ENCODE data around the gene KDSR. TPM values are rescaled to one million over a fixed set of nuclear protein-coding genes. Genes with fewer than 3 reads are reported as not detected.
"Not testable (repeated sequence)": the region's sequence is repeated elsewhere in the genome, so short reads cannot be mapped to it uniquely, and the experiment has no call there.

The KDSR gene
- total RNA-seq, 1 experiment from 2014 or later: 64.4 TPM

- not testable (repeated sequence) for DNase-seq; H3K27me3 ChIP-seq (ENCODE audit: low read length); H3K9me3 ChIP-seq (ENCODE audit: low read length); H3K4me2 ChIP-seq (ENCODE audit: low read depth, low read length, poor library complexity, severe bottlenecking); H4K20me1 ChIP-seq (ENCODE audit: insufficient read depth, low read depth, low read length); H3K4me3 ChIP-seq (ENCODE audit: low read length); H3K9ac ChIP-seq (ENCODE audit: low read length); H2AFZ ChIP-seq (ENCODE audit: low read length); H3K9me2 ChIP-seq (replicated peaks; ENCODE audit: insufficient read depth, low read length); H3K27ac ChIP-seq (ENCODE audit: low read length)
- Histone ChIP-seq H3K79me2 (ENCODE audit: low read length) (peaks cover 44% of the 10 kb centered on the region), H3K36me3 (ENCODE audit: insufficient read depth, low read length) (peaks cover 23% of the 10 kb centered on the region), H3K4me1 (ENCODE audit: low read length) (peaks cover 16% of the 10 kb centered on the region)
These were observed 3.6 kb downstream of the KDSR start for GRCh38 chr18:63363420-63363819.

DNA sequence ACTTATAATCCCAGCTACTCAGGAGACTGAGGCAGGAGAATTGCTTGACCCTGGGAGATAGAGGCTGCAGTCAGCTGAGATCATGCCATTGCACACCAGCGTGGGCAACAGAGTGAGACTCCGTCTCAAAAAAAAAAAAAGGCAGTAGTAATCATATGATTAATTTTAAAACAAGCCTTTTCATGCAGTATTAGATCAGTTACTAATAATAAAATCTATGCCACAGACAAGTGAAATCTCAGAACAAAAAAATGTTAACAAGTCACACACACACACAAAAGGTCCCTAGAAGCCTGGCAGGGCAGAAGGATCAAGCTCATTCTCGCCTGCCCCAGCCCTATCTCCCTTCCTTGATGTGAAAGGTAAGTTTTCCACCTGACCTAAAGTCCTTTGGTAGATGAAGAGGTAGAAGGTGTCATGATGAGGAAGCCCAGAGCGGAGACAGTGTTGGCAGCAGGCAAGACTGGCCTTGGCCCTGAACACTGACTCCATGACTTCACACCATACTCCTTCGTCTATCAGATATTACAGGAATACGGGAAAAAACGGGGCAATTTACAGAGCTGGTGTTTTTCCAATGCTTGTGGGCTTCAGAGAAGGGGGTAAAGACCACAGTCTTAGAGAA, 10.6 kb downstream of the KDSR start:
- H3K36me3 ChIP-seq (ENCODE audit: insufficient read depth, low read length): peaks cover 52% of the 10 kb centered on the region
- H4K20me1 ChIP-seq (ENCODE audit: insufficient read depth, low read depth, low read length): no peaks in the 10 kb centered on the region
- H3K4me2 ChIP-seq (ENCODE audit: low read depth, low read length, poor library complexity, severe bottlenecking): no peak overlapping the region
- H3K4me3 ChIP-seq (ENCODE audit: low read length): no peak overlapping the region
- H2AFZ ChIP-seq (ENCODE audit: low read length): no peak overlapping the region
- H3K9me3 ChIP-seq (ENCODE audit: low read length): no peaks in the 10 kb centered on the region
- no peak overlapping the region for H3K9ac ChIP-seq (ENCODE audit: low read length)
- no peak overlapping the region for H3K27ac ChIP-seq (ENCODE audit: low read length)
- DNase-seq: no peak
- H3K27me3 ChIP-seq (ENCODE audit: low read length): no peaks in the 10 kb centered on the region
- H3K4me1 ChIP-seq (ENCODE audit: low read length): peaks cover 10% of the 10 kb centered on the region
- no peaks in the 10 kb centered on the region for H3K9me2 ChIP-seq (replicated peaks; ENCODE audit: insufficient read depth, low read length)
- H3K79me2 ChIP-seq (ENCODE audit: low read length): peaks cover 10% of the 10 kb centered on the region

- Histone ChIP-seq H3K4me3 (ENCODE audit: low read length) (no peak overlapping the region), H3K9me2 (replicated peaks; ENCODE audit: insufficient read depth, low read length) (no peaks in the 10 kb centered on the region), H3K36me3 (ENCODE audit: insufficient read depth, low read length) (peaks cover 54% of the 10 kb centered on the region; the same call in 1 of the 2 replicates), H3K4me1 (ENCODE audit: low read length) (peaks cover 19% of the 10 kb centered on the region), H4K20me1 (ENCODE audit: insufficient read depth, low read depth, low read length) (no peaks in the 10 kb centered on the region), H3K27me3 (ENCODE audit: low read length) (no peaks in the 10 kb centered on the region), H2AFZ (ENCODE audit: low read length) (no peak overlapping the region), H3K9ac (ENCODE audit: low read length) (no peak overlapping the region), H3K4me2 (ENCODE audit: low read depth, low read length, poor library complexity, severe bottlenecking) (no peak overlapping the region), H3K79me2 (ENCODE audit: low read length) (peaks cover 6% of the 10 kb centered on the region), H3K9me3 (ENCODE audit: low read length) (no peaks in the 10 kb centered on the region), H3K27ac (ENCODE audit: low read length) (no peak overlapping the region)
- no peak for DNase-seq
These were observed 16.8 kb downstream of the KDSR start for GRCh38 chr18:63350230-63350629.

- Histone ChIP-seq H3K36me3 (ENCODE audit: insufficient read depth, low read length) (peaks cover 41% of the 10 kb centered on the region; the same call in 1 of the 2 replicates), H3K9me2 (replicated peaks; ENCODE audit: insufficient read depth, low read length) (no peaks in the 10 kb centered on the region), H3K27ac (ENCODE audit: low read length) (peak overlapping the region; percentile 81), H3K27me3 (ENCODE audit: low read length) (no peaks in the 10 kb centered on the region), H2AFZ (ENCODE audit: low read length) (no peak overlapping the region), H3K79me2 (ENCODE audit: low read length) (peaks cover 6% of the 10 kb centered on the region), H3K9ac (ENCODE audit: low read length) (peak overlapping the region; percentile 63), H3K4me1 (ENCODE audit: low read length) (peaks cover 19% of the 10 kb centered on the region), H4K20me1 (ENCODE audit: insufficient read depth, low read depth, low read length) (no peaks in the 10 kb centered on the region), H3K9me3 (ENCODE audit: low read length) (no peaks in the 10 kb centered on the region), H3K4me3 (ENCODE audit: low read length) (peak overlapping the region; percentile 47; the same call in 1 of the 2 replicates), H3K4me2 (ENCODE audit: low read depth, low read length, poor library complexity, severe bottlenecking) (peak overlapping the region; percentile 70)
- peak; percentile 82 for DNase-seq
These were observed 18.4 kb downstream of the KDSR start for GRCh38 chr18:63348508-63349136.

GRCh38 chr18:63346480-63347183, 20.4 kb downstream of the KDSR start:
- Histone ChIP-seq H3K4me2 (ENCODE audit: low read depth, low read length, poor library complexity, severe bottlenecking) (no peak overlapping the region), H2AFZ (ENCODE audit: low read length) (no peak overlapping the region), H3K9ac (ENCODE audit: low read length) (no peak overlapping the region), H3K9me2 (replicated peaks; ENCODE audit: insufficient read depth, low read length) (no peaks in the 10 kb centered on the region), H3K4me1 (ENCODE audit: low read length) (peaks cover 19% of the 10 kb centered on the region), H3K27me3 (ENCODE audit: low read length) (no peaks in the 10 kb centered on the region), H3K9me3 (ENCODE audit: low read length) (no peaks in the 10 kb centered on the region), H3K79me2 (ENCODE audit: low read length) (peaks cover 6% of the 10 kb centered on the region), H3K4me3 (ENCODE audit: low read length) (no peak overlapping the region), H3K27ac (ENCODE audit: low read length) (no peak overlapping the region), H3K36me3 (ENCODE audit: insufficient read depth, low read length) (peaks cover 38% of the 10 kb centered on the region; the same call in 1 of the 2 replicates), H4K20me1 (ENCODE audit: insufficient read depth, low read depth, low read length) (no peaks in the 10 kb centered on the region)
- no peak for DNase-seq

DNA sequence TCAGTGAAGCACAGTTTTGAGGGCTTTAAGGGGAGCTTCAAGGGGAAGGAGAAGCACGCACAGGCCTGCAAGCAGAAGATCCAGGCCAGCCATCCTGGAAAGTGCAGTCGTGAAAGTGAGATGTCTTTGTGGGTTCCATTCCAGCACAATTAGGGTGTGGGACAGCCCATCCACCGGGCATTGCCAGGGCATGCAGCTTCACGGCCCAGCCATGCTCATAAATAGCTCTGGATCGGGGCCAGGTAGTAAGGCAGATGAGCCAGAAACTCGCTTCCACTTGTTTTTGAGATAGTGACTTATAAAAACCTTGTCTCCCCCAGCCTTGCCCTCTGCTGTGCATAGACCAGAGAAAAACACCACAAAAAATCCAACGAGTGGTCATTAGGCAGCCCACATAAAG, 21.0 kb downstream of the KDSR start:
- Histone ChIP-seq H3K4me1 (ENCODE audit: low read length) (peaks cover 19% of the 10 kb centered on the region), H3K9ac (ENCODE audit: low read length) (no peak overlapping the region), H3K79me2 (ENCODE audit: low read length) (peaks cover 6% of the 10 kb centered on the region), H3K4me3 (ENCODE audit: low read length) (no peak overlapping the region), H3K9me2 (replicated peaks; ENCODE audit: insufficient read depth, low read length) (no peaks in the 10 kb centered on the region), H3K36me3 (ENCODE audit: insufficient read depth, low read length) (peaks cover 39% of the 10 kb centered on the region; the same call in 1 of the 2 replicates), H4K20me1 (ENCODE audit: insufficient read depth, low read depth, low read length) (no peaks in the 10 kb centered on the region), H3K27ac (ENCODE audit: low read length) (no peak overlapping the region), H3K27me3 (ENCODE audit: low read length) (no peaks in the 10 kb centered on the region), H3K4me2 (ENCODE audit: low read depth, low read length, poor library complexity, severe bottlenecking) (no peak overlapping the region), H3K9me3 (ENCODE audit: low read length) (no peaks in the 10 kb centered on the region), H2AFZ (ENCODE audit: low read length) (no peak overlapping the region)
- no peak for DNase-seq

DNA sequence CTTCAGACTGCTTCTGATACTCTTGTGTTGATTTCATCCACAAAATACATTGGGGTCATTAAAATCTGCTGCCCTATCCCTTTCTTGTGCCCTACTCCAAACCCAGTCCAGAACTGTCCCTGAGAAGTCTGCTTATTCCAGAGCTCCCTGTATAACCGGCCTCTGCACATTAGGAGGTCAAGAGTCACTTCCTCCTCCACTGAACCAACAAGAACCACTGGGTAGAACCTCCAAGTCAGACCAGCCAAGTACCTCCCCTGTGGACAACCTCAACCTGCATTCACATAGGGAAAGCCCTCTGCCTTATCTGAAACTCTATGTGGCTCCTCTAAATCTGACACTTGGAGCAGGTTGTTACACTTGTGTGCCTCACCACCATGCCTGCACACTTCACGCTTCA, 22.1 kb downstream of the KDSR start:
- H3K9me3 ChIP-seq (ENCODE audit: low read length): no peaks in the 10 kb centered on the region
- no peaks in the 10 kb centered on the region for H4K20me1 ChIP-seq (ENCODE audit: insufficient read depth, low read depth, low read length)
- no peak overlapping the region for H3K4me3 ChIP-seq (ENCODE audit: low read length)
- H3K27ac ChIP-seq (ENCODE audit: low read length): no peak overlapping the region
- no peak for DNase-seq
- H3K9me2 ChIP-seq (replicated peaks; ENCODE audit: insufficient read depth, low read length): no peaks in the 10 kb centered on the region
- no peak overlapping the region for H2AFZ ChIP-seq (ENCODE audit: low read length)
- no peak overlapping the region for H3K9ac ChIP-seq (ENCODE audit: low read length)
- H3K4me1 ChIP-seq (ENCODE audit: low read length): peaks cover 20% of the 10 kb centered on the region
- peaks cover 6% of the 10 kb centered on the region for H3K79me2 ChIP-seq (ENCODE audit: low read length)
- no peaks in the 10 kb centered on the region for H3K27me3 ChIP-seq (ENCODE audit: low read length)
- H3K36me3 ChIP-seq (ENCODE audit: insufficient read depth, low read length): peaks cover 29% of the 10 kb centered on the region; the same call in 1 of the 2 replicates
- no peak overlapping the region for H3K4me2 ChIP-seq (ENCODE audit: low read depth, low read length, poor library complexity, severe bottlenecking)

DNA sequence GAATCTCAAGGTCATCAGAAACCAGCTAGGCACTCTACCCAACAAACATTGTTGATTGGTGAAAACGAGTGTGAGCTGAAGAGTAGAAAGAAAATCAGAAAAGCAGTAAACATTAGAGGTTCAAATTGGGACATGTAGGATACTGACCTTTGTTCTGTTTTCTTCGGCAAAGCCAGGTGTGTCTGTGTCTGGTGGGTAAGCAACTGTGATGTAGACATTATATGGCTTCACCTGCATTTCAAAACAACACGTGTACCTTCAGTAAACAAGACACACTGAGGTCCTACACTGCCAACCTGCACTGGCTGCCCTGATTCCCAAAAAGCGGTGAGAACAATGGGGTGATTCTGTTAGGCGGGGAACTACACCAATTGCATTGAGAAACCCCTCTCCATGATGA, 22.7 kb downstream of the KDSR start:
- H3K9ac ChIP-seq (ENCODE audit: low read length): no peak overlapping the region
- H3K9me3 ChIP-seq (ENCODE audit: low read length): no peaks in the 10 kb centered on the region
- H3K9me2 ChIP-seq (replicated peaks; ENCODE audit: insufficient read depth, low read length): no peaks in the 10 kb centered on the region
- no peak for DNase-seq
- peaks cover 6% of the 10 kb centered on the region for H3K79me2 ChIP-seq (ENCODE audit: low read length)
- H3K27ac ChIP-seq (ENCODE audit: low read length): no peak overlapping the region
- H4K20me1 ChIP-seq (ENCODE audit: insufficient read depth, low read depth, low read length): no peaks in the 10 kb centered on the region
- H3K4me3 ChIP-seq (ENCODE audit: low read length): no peak overlapping the region
- H3K27me3 ChIP-seq (ENCODE audit: low read length): no peaks in the 10 kb centered on the region
- no peak overlapping the region for H3K4me2 ChIP-seq (ENCODE audit: low read depth, low read length, poor library complexity, severe bottlenecking)
- peaks cover 26% of the 10 kb centered on the region; the same call in 1 of the 2 replicates for H3K36me3 ChIP-seq (ENCODE audit: insufficient read depth, low read length)
- H2AFZ ChIP-seq (ENCODE audit: low read length): no peak overlapping the region
- peaks cover 14% of the 10 kb centered on the region for H3K4me1 ChIP-seq (ENCODE audit: low read length)

All from Karpas-422 (cell line).